PC-3 (cell line): ENCODE results near the gene DOK5. TPM values are rescaled to one million over a fixed set of nuclear protein-coding genes. Genes with fewer than 3 reads are reported as not detected.

Experiments used
- ATAC-seq: fragments of 200-7000 bp; cut with Tn5 transposase; 2 replicates; pipeline ENCODE4 v1.9.1; 2020; ENCODE audit warnings: mild to moderate bottlenecking, moderate library complexity
- BruUV-seq: library from RNA; stranded (reverse); fragments of 400-500 nt; replicated peaks from 2 replicates; lab custom pipeline; 2021; lab: Mats Ljungman, UMichigan
- CTCF ChIA-PET: fragments of 300-600 bp; sonication (Branson Sonifier 250); formaldehyde crosslinking; loops from one replicate; lab custom pipeline; 2022; ENCODE audit warnings: antibody characterized with exemption; lab: Charles Lee
- POLR2A ChIA-PET: fragments of 300-600 bp; sonication (Branson Sonifier 250); formaldehyde crosslinking; loops from one replicate; lab custom pipeline; 2022; ENCODE audit warnings: antibody characterized with exemption; ENCODE audit not compliant: unreplicated experiment; lab: Charles Lee
- DNase-seq: peaks from one replicate; pipeline ENCODE4 v3.0.0-alpha.2; 2015
- H2AFZ ChIP-seq: fragments of 300-600 bp; sonication (generic); 2 replicates; pipeline ENCODE4 v1.6.0; 2016; ENCODE audit warnings: antibody characterized with exemption, low read length
- H3F3A ChIP-seq: fragments of 300-600 bp; sonication (generic); one replicate; pipeline ENCODE4 v1.6.0; 2017; ENCODE audit warnings: antibody characterized with exemption, low read length, control low read depth, mild to moderate bottlenecking; ENCODE audit not compliant: unreplicated experiment
- H3K27ac ChIP-seq: fragments of 300-600 bp; sonication (generic); 2 replicates; pipeline ENCODE4 v1.5.1; 2016; ENCODE audit warnings: mild to moderate bottlenecking, low read length
- H3K27me3 ChIP-seq: fragments of 300-600 bp; sonication (generic); 2 replicates; pipeline ENCODE4 v1.6.1; 2016; ENCODE audit warnings: low read length, mixed read lengths
- H3K36me3 ChIP-seq: fragments of 300-600 bp; sonication (generic); 2 replicates; pipeline ENCODE4 v1.6.1; 2016; ENCODE audit warnings: low read depth, mixed run types, low read length, mixed read lengths
- H3K4me1 ChIP-seq: fragments of 300-600 bp; sonication (generic); 2 replicates; pipeline ENCODE4 v1.5.1; 2016; ENCODE audit warnings: low read length; ENCODE audit not compliant: insufficient read depth
- H3K4me2 ChIP-seq: fragments of 300-600 bp; sonication (generic); 2 replicates; pipeline ENCODE4 v1.6.0; 2016; ENCODE audit warnings: low read length
- H3K4me3 ChIP-seq: fragments of 300-600 bp; sonication (generic); 2 replicates; pipeline ENCODE4 v1.5.1; 2016; ENCODE audit warnings: mild to moderate bottlenecking, low read length, mixed read lengths
- H3K79me2 ChIP-seq: fragments of 300-600 bp; sonication (generic); 2 replicates; pipeline ENCODE4 v1.6.1; 2017; ENCODE audit warnings: low read length, mixed read lengths
- H3K9ac ChIP-seq: fragments of 300-600 bp; sonication (generic); 2 replicates; pipeline ENCODE4 v1.6.0; 2016; ENCODE audit warnings: mild to moderate bottlenecking, low read length
- H3K9me2 ChIP-seq: fragments of 300-600 bp; sonication (generic); replicated peaks from 2 replicates; pipeline ENCODE4 v1.6.1; 2016; ENCODE audit warnings: mixed run types, low read length, mixed read lengths
- H3K9me3 ChIP-seq: fragments of 300-600 bp; sonication (generic); 2 replicates; pipeline ENCODE4 v1.6.1; 2016; ENCODE audit warnings: low read length, mixed read lengths
- H4K20me1 ChIP-seq: fragments of 300-600 bp; sonication (generic); 2 replicates; pipeline ENCODE4 v1.6.1; 2016; ENCODE audit warnings: low read length, mixed read lengths
- CTCF ChIP-seq: fragments of 300-600 bp; sonication (generic); conservative IDR thresholded peaks from 2 replicates; pipeline ENCODE4 v1.5.1; 2017; ENCODE audit warnings: antibody characterized with exemption, low read depth, mild to moderate bottlenecking, low read length
- EZH2 ChIP-seq: fragments of 300-600 bp; sonication (generic); IDR thresholded peaks from one replicate; pipeline ENCODE4 v1.6.1; 2017; ENCODE audit warnings: antibody characterized with exemption, mild to moderate bottlenecking, low read length; ENCODE audit not compliant: unreplicated experiment
- EZH2phosphoT487 ChIP-seq: fragments of 300-600 bp; sonication (generic); IDR thresholded peaks from 2 replicates; pipeline ENCODE4 v1.6.1; 2018; ENCODE audit warnings: mild to moderate bottlenecking, antibody characterized with exemption, low read length, borderline replicate concordance
- intact Hi-C: fragments of 100-400 bp; cut with micrococcal nuclease; formaldehyde crosslinking; loops from 2 replicates; pipeline ENCODE4 v1.9.0; 2023
- total RNA-seq: library from RNA; depleted of rRNA; stranded (reverse); fragments of >200 nt; gene quantifications from 2 replicates; pipeline ENCODE4 v1.2.3, GENCODE V29; 2014

The DOK5 gene
- total RNA-seq, 1 experiment from 2014 or later = not detected

GRCh38 chr20:54488442-54488841, 13.0 kb downstream of the DOK5 start:
- ChIA-PET CTCF (no interaction called here), POLR2A (no interaction called here)
- H4K20me1 ChIP-seq = no peaks in the 10 kb centered on the region
- H3K36me3 ChIP-seq = no peaks in the 10 kb centered on the region
- H3K4me3 ChIP-seq = no peak overlapping the region
- no peak overlapping the region for H3K27ac ChIP-seq
- H3K9me3 ChIP-seq = no peaks in the 10 kb centered on the region
- no TSS peak for BruUV-seq
- peaks cover 6% of the 10 kb centered on the region for H3K4me1 ChIP-seq
- no peaks in the 10 kb centered on the region for H3K79me2 ChIP-seq
- H3F3A ChIP-seq = no peaks in the 10 kb centered on the region
- H3K4me2 ChIP-seq = no peak overlapping the region
- ATAC-seq (no peak), DNase-seq (no peak)
- intact Hi-C loops = no loop called here
- H2AFZ ChIP-seq = no peak overlapping the region
- no peak overlapping the region for H3K9ac ChIP-seq
- peaks cover 31% of the 10 kb centered on the region for H3K27me3 ChIP-seq
- TF ChIP-seq EZH2phosphoT487 = no peak
- no peak for TF ChIP-seq CTCF
- H3K9me2 ChIP-seq = peaks cover 5% of the 10 kb centered on the region; the same call in 1 of the 2 replicates

GRCh38 chr20:54491506-54491905, 16.1 kb downstream of the DOK5 start:
- Histone ChIP-seq H3K4me2 (no peak overlapping the region), H3F3A (no peaks in the 10 kb centered on the region), H3K27ac (no peak overlapping the region), H3K9me3 (no peaks in the 10 kb centered on the region), H3K9me2 (peaks cover 5% of the 10 kb centered on the region; the same call in 1 of the 2 replicates), H2AFZ (no peak overlapping the region), H4K20me1 (no peaks in the 10 kb centered on the region), H3K79me2 (no peaks in the 10 kb centered on the region), H3K4me1 (peaks cover 6% of the 10 kb centered on the region), H3K27me3 (peaks cover 37% of the 10 kb centered on the region), H3K9ac (no peak overlapping the region), H3K36me3 (no peaks in the 10 kb centered on the region), H3K4me3 (no peak overlapping the region)
- POLR2A ChIA-PET = no interaction called here
- DNase-seq (no peak), ATAC-seq (no peak)
- TF ChIP-seq EZH2phosphoT487 (no peak), CTCF (no peak), EZH2 (no peak)
- intact Hi-C loops = no loop called here
- no TSS peak for BruUV-seq
- CTCF ChIA-PET = no interaction called here

GRCh38 chr20:54494303-54495006, 19.1 kb downstream of the DOK5 start:
- Histone ChIP-seq H3K9me2 (no peaks in the 10 kb centered on the region), H2AFZ (no peak overlapping the region), H3K4me2 (no peak overlapping the region), H3K4me1 (no peaks in the 10 kb centered on the region), H3K9ac (no peak overlapping the region), H4K20me1 (no peaks in the 10 kb centered on the region), H3K27me3 (peaks cover 56% of the 10 kb centered on the region), H3F3A (no peaks in the 10 kb centered on the region), H3K36me3 (no peaks in the 10 kb centered on the region), H3K9me3 (no peaks in the 10 kb centered on the region), H3K79me2 (no peaks in the 10 kb centered on the region), H3K4me3 (no peak overlapping the region), H3K27ac (no peak overlapping the region)
- intact Hi-C loops = no loop called here
- DNase-seq (no peak), ATAC-seq (no peak)
- no TSS peak for BruUV-seq
- ChIA-PET POLR2A (no interaction called here), CTCF (no interaction called here)
- TF ChIP-seq EZH2phosphoT487 (no peak), CTCF (no peak), EZH2 (no peak)
